GM21529 (cell line): ENCODE results near the gene DNASE1L1.

Source experiments
- ATAC-seq: cut with Tn5 transposase; IDR thresholded peaks from one replicate; pipeline ENCODE4 v1.9.1; 2021; ENCODE audit not compliant: unreplicated experiment

Gene DNASE1L1

GRCh38 chrX:154369449-154370299 is 39.4 kb downstream of the DNASE1L1 start:
- no peak for ATAC-seq

- ATAC-seq = no peak
Measured at GRCh38 chrX:154368630-154369448, 40.2 kb downstream of the DNASE1L1 start.

- no peak for ATAC-seq
Measured at GRCh38 chrX:154367474-154368308, 41.4 kb downstream of the DNASE1L1 start.

GRCh38 chrX:154366666-154367055 is 42.4 kb downstream of the DNASE1L1 start:
- no peak for ATAC-seq

- no peak for ATAC-seq
Measured at GRCh38 chrX:154365997-154366665, 42.9 kb downstream of the DNASE1L1 start.

- no peak for ATAC-seq
Measured at GRCh38 chrX:154365052-154365600, 43.9 kb downstream of the DNASE1L1 start.

GRCh38 chrX:154363706-154364439 is 45.2 kb downstream of the DNASE1L1 start:
- ATAC-seq = no peak

GRCh38 chrX:154362085-154362742 is 46.8 kb downstream of the DNASE1L1 start:
- ATAC-seq = no peak

GRCh38 chrX:154360155-154360713 is 48.8 kb downstream of the DNASE1L1 start:
- no peak for ATAC-seq

GRCh38 chrX:154359362-154360154 is 49.5 kb downstream of the DNASE1L1 start:
- no peak for ATAC-seq

GRCh38 chrX:154358829-154359228 is 50.2 kb downstream of the DNASE1L1 start:
- no peak for ATAC-seq

GRCh38 chrX:154358011-154358410 is 51.0 kb downstream of the DNASE1L1 start:
- no peak for ATAC-seq

GRCh38 chrX:154357205-154357604 is 51.8 kb downstream of the DNASE1L1 start:
- no peak for ATAC-seq

- ATAC-seq = no peak
Measured at GRCh38 chrX:154356596-154356995, 52.5 kb downstream of the DNASE1L1 start.

- ATAC-seq = no peak
Measured at GRCh38 chrX:154355776-154356140, 53.3 kb downstream of the DNASE1L1 start.

GRCh38 chrX:154355094-154355775 is 53.8 kb downstream of the DNASE1L1 start:
- ATAC-seq = no peak

- no peak for ATAC-seq
Measured at GRCh38 chrX:154354516-154354915, 54.5 kb downstream of the DNASE1L1 start.
